GM12891 (cell line): ENCODE measurements around the gene ACAA1.

ENCODE experiments used
- POLR2A ChIP-seq: IDR thresholded peaks from 2 replicates; pipeline ENCODE4 v1.6.1; 2011; ENCODE audit warnings: low read depth, low read length, control low read depth
- POLR2AphosphoS5 ChIP-seq: IDR thresholded peaks from 2 replicates; pipeline ENCODE4 v1.6.1; 2011; ENCODE audit warnings: low read depth, low read length, control low read depth
- POU2F2 ChIP-seq: IDR thresholded peaks from 2 replicates; pipeline ENCODE4 v1.6.1; 2011; ENCODE audit warnings: low read depth, mild to moderate bottlenecking, control low read depth, low read length, moderate library complexity
- SPI1 ChIP-seq: IDR thresholded peaks from 2 replicates; pipeline ENCODE4 v1.6.1; 2011; ENCODE audit warnings: low read depth, low read length, control low read depth
- TAF1 ChIP-seq: IDR thresholded peaks from 2 replicates; pipeline ENCODE4 v1.6.1; 2011; ENCODE audit warnings: low read depth, low read length, control low read depth

GRCh38 chr3:38105525-38105924 is 31.4 kb downstream of the ACAA1 start:
- TF ChIP-seq POLR2A (no peak), POLR2AphosphoS5 (no peak), SPI1 (no peak), TAF1 (no peak), POU2F2 (no peak)
